GM21576 (cell line): Measurements from ENCODE around the gene SSNA1.

Experiments
- ATAC-seq: cut with Tn5 transposase; IDR thresholded peaks from one replicate; pipeline ENCODE4 v1.9.1; 2021; ENCODE audit warnings: mild to moderate bottlenecking, moderate library complexity; ENCODE audit not compliant: unreplicated experiment

The SSNA1 gene

GRCh38 chr9:137181680-137182079, 6.8 kb upstream of the SSNA1 start:
- no peak for ATAC-seq

GRCh38 chr9:137182836-137183235, 5.6 kb upstream of the SSNA1 start:
- no peak for ATAC-seq

- no peak for ATAC-seq
These were observed 4.4 kb upstream of the SSNA1 start for GRCh38 chr9:137183980-137184595.

- ATAC-seq: no peak
These were observed 3.4 kb upstream of the SSNA1 start for GRCh38 chr9:137184881-137185660.

GRCh38 chr9:137185921-137186320, 2.6 kb upstream of the SSNA1 start:
- ATAC-seq: no peak

- no peak for ATAC-seq
These were observed 2.1 kb upstream of the SSNA1 start for GRCh38 chr9:137186385-137186784.

- no peak for ATAC-seq
These were observed 1.1 kb upstream of the SSNA1 start for GRCh38 chr9:137187386-137187785.

- no peak for ATAC-seq
These were observed 388 bp upstream of the SSNA1 start for GRCh38 chr9:137188086-137188489.

GRCh38 chr9:137189297-137190295, 1.1 kb downstream of the SSNA1 start:
- ATAC-seq: no peak

- no peak for ATAC-seq
These were observed 1.9 kb downstream of the SSNA1 start for GRCh38 chr9:137190315-137190856.

- no peak for ATAC-seq
These were observed 2.8 kb downstream of the SSNA1 start for GRCh38 chr9:137191245-137191644.

GRCh38 chr9:137191691-137192447, 3.4 kb downstream of the SSNA1 start:
- ATAC-seq: no peak

GRCh38 chr9:137192448-137192780, 3.9 kb downstream of the SSNA1 start:
- no peak for ATAC-seq

GRCh38 chr9:137192859-137193258, 4.4 kb downstream of the SSNA1 start:
- no peak for ATAC-seq

GRCh38 chr9:137193771-137194170, 5.3 kb downstream of the SSNA1 start:
- no peak for ATAC-seq

- ATAC-seq: no peak
These were observed 5.9 kb downstream of the SSNA1 start for GRCh38 chr9:137194388-137194787.

- ATAC-seq: no peak
These were observed 6.4 kb downstream of the SSNA1 start for GRCh38 chr9:137194909-137195308.

- ATAC-seq: no peak
These were observed 7.2 kb downstream of the SSNA1 start for GRCh38 chr9:137195525-137196220.

- no peak for ATAC-seq
These were observed 9.8 kb downstream of the SSNA1 start for GRCh38 chr9:137198051-137198901.
